OCI-LY3 (cell line): ENCODE data around the gene PTPRN2.

Experiments
- H2AFZ ChIP-seq: fragments of 200-600, 300-600 bp; shearing (Covaris generic); 2 replicates; pipeline ENCODE4 v1.6.0; 2014; ENCODE audit warnings: antibody characterized with exemption, low read depth, low read length
- H3K27ac ChIP-seq: fragments of 200-600, 300-600 bp; sonication (generic); 2 replicates; pipeline ENCODE4 v1.5.1; 2014; ENCODE audit warnings: mild to moderate bottlenecking, low read length, moderate library complexity, mixed read lengths
- H3K27me3 ChIP-seq: fragments of 200-600, 300-600 bp; sonication (generic); 2 replicates; pipeline ENCODE4 v1.6.1; 2014; ENCODE audit warnings: low read depth, low read length, mixed read lengths
- H3K36me3 ChIP-seq: fragments of 200-600, 300-600 bp; sonication (generic); replicated peaks from 2 replicates; pipeline ENCODE3; 2014; ENCODE audit warnings: low read depth, low read length, mixed read lengths
- H3K4me1 ChIP-seq: fragments of 300-600, 200-600 bp; sonication (generic); 2 replicates; pipeline ENCODE4 v1.6.1; 2014; ENCODE audit warnings: low read length, mixed read lengths
- H3K4me2 ChIP-seq: fragments of 200-600, 300-600 bp; sonication (generic); 2 replicates; pipeline ENCODE4 v1.6.1; 2014; ENCODE audit warnings: low read length, mixed read lengths
- H3K4me3 ChIP-seq: fragments of 300-600, 200-600 bp; sonication (generic); 2 replicates; pipeline ENCODE4 v1.5.1; 2014; ENCODE audit warnings: antibody characterized with exemption, mild to moderate bottlenecking, low read length, moderate library complexity
- H3K79me2 ChIP-seq: fragments of 300-600, 200-600 bp; shearing (Covaris generic); 2 replicates; pipeline ENCODE4 v1.6.1; 2014; ENCODE audit warnings: mild to moderate bottlenecking, low read length, mixed read lengths
- H3K9ac ChIP-seq: fragments of 300-600, 200-600 bp; shearing (Covaris generic); 2 replicates; pipeline ENCODE4 v1.6.0; 2014; ENCODE audit warnings: mild to moderate bottlenecking, low read length, moderate library complexity
- H3K9me3 ChIP-seq: fragments of 200-600, 300-600 bp; shearing (Covaris generic); 2 replicates; pipeline ENCODE4 v1.6.1; 2014; ENCODE audit warnings: low read length, mixed read lengths; ENCODE audit not compliant: insufficient read depth
- H4K20me1 ChIP-seq: fragments of 200-600, 300-600 bp; sonication (generic); 2 replicates; pipeline ENCODE4 v1.6.1; 2016; ENCODE audit warnings: low read length, mixed read lengths; ENCODE audit not compliant: insufficient read depth
- CTCF ChIP-seq: fragments of 200-600, 300-600 bp; sonication (generic); IDR thresholded peaks from 2 replicates; pipeline ENCODE4 v1.5.1; 2014; ENCODE audit warnings: antibody characterized with exemption, low read length, low read depth
- EZH2phosphoT487 ChIP-seq: fragments of 200-600 bp; shearing (Covaris generic); IDR thresholded peaks from 2 replicates; pipeline ENCODE4 v1.6.1; 2018; ENCODE audit warnings: antibody characterized with exemption, mixed run types, low read depth

PTPRN2 gene

GRCh38 chr7:157855452-157856213, 732.0 kb downstream of the PTPRN2 start:
- H2AFZ ChIP-seq = no peak overlapping the region
- no peaks in the 10 kb centered on the region for H4K20me1 ChIP-seq
- no peaks in the 10 kb centered on the region for H3K27me3 ChIP-seq
- no peaks in the 10 kb centered on the region for H3K36me3 ChIP-seq
- H3K79me2 ChIP-seq = no peaks in the 10 kb centered on the region
- no peak overlapping the region for H3K27ac ChIP-seq
- TF ChIP-seq CTCF = no peak
- no peak for TF ChIP-seq EZH2phosphoT487
- H3K4me3 ChIP-seq = no peak overlapping the region
- no peaks in the 10 kb centered on the region for H3K4me1 ChIP-seq
- no peak overlapping the region for H3K4me2 ChIP-seq
- H3K9me3 ChIP-seq = 0 out of 2 replicates have a peak, but pooled peaks cover 3% of the 10 kb centered on the region
- H3K9ac ChIP-seq = no peak overlapping the region

- Histone ChIP-seq H3K27ac (no peak overlapping the region), H3K9me3 (0 out of 2 replicates have a peak, but pooled peaks cover 3% of the 10 kb centered on the region), H3K36me3 (no peaks in the 10 kb centered on the region), H3K4me3 (no peak overlapping the region), H3K9ac (no peak overlapping the region), H2AFZ (no peak overlapping the region), H3K4me2 (no peak overlapping the region), H3K27me3 (no peaks in the 10 kb centered on the region), H3K79me2 (no peaks in the 10 kb centered on the region), H3K4me1 (no peaks in the 10 kb centered on the region), H4K20me1 (no peaks in the 10 kb centered on the region)
- TF ChIP-seq EZH2phosphoT487 = no peak
- TF ChIP-seq CTCF = no peak
Observed at GRCh38 chr7:157855016-157855415, 732.6 kb downstream of the PTPRN2 start.

- no peaks in the 10 kb centered on the region for H3K4me1 ChIP-seq
- TF ChIP-seq EZH2phosphoT487 = no peak
- no peak for TF ChIP-seq CTCF
- no peaks in the 10 kb centered on the region for H3K79me2 ChIP-seq
- no peaks in the 10 kb centered on the region for H3K27me3 ChIP-seq
- no peak overlapping the region for H3K27ac ChIP-seq
- H2AFZ ChIP-seq = no peak overlapping the region
- no peaks in the 10 kb centered on the region for H3K36me3 ChIP-seq
- no peak overlapping the region for H3K4me2 ChIP-seq
- H3K9me3 ChIP-seq = 0 out of 2 replicates have a peak, but pooled peaks cover 3% of the 10 kb centered on the region
- no peaks in the 10 kb centered on the region for H4K20me1 ChIP-seq
- no peak overlapping the region for H3K9ac ChIP-seq
- H3K4me3 ChIP-seq = no peak overlapping the region
Observed at GRCh38 chr7:157854066-157854891, 733.3 kb downstream of the PTPRN2 start.

- Histone ChIP-seq H3K27me3 (no peaks in the 10 kb centered on the region), H3K9me3 (0 out of 2 replicates have a peak, but pooled peaks cover 3% of the 10 kb centered on the region), H3K9ac (no peak overlapping the region), H3K4me2 (no peak overlapping the region), H3K4me3 (no peak overlapping the region), H3K79me2 (no peaks in the 10 kb centered on the region), H3K36me3 (no peaks in the 10 kb centered on the region), H4K20me1 (no peaks in the 10 kb centered on the region), H2AFZ (no peak overlapping the region), H3K27ac (no peak overlapping the region), H3K4me1 (no peaks in the 10 kb centered on the region)
- TF ChIP-seq EZH2phosphoT487 (no peak), CTCF (no peak)
Observed at GRCh38 chr7:157853789-157854065, 733.9 kb downstream of the PTPRN2 start.
